Astrocyte of the spinal cord (primary cell): ENCODE data around the gene SNPH.
"Not testable (repeated sequence)": the region's sequence is repeated elsewhere in the genome, so short reads cannot be mapped to it uniquely, and the experiment has no call there.

Experiments
- DNase-seq: peaks from one replicate; pipeline ENCODE4 v3.0.0; 2011; ENCODE audit warnings: low read depth, low spot score
- H3K4me3 ChIP-seq: 2 replicates; pipeline ENCODE4 v1.5.1; 2011; ENCODE audit warnings: low read depth, mild to moderate bottlenecking, low read length, moderate library complexity
- CTCF ChIP-seq: IDR thresholded peaks from 2 replicates; pipeline ENCODE4 v1.5.1; 2012; ENCODE audit warnings: low read depth, mild to moderate bottlenecking, low read length, inconsistent platforms
- in situ Hi-C: cut with HindIII; loops from 2 replicates; pipeline ENCODE4 v1.10.0; 2017; ENCODE audit warnings: low sequenced_read_pairs

The SNPH gene

GRCh38 chr20:1336699-1337367 is 70.7 kb downstream of the SNPH start:
- in situ Hi-C loops: no loop called here
- TF ChIP-seq CTCF: no peak
- no peak overlapping the region for H3K4me3 ChIP-seq
- peak; percentile 35 for DNase-seq

- no peak for TF ChIP-seq CTCF
- H3K4me3 ChIP-seq: no peak overlapping the region
- DNase-seq: no peak
- in situ Hi-C loops: no loop called here
Measured at GRCh38 chr20:1337441-1337840, 71.3 kb downstream of the SNPH start.

DNA sequence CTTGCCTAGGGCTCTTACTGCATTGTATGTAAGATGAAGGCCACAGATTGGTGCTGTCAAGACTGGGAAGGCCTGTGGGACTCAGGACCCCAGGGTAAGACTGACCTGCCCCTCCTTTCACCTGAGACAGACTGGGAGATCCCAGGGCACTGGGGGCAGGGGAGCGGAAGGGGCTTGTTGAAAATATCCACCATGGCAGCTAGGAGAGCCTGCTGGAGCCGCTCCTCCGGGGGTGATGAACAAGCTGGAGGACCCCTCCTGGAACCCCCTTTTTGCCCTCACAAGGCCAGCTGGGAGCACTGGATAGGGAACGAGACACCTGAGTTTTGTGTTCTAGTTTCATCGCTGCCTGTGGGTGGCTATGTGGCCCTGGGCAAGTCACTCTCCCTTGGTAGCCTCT is 72.0 kb downstream of the SNPH start:
- no peak for DNase-seq
- H3K4me3 ChIP-seq: no peak overlapping the region
- no peak for TF ChIP-seq CTCF
- in situ Hi-C loops: no loop called here

GRCh38 chr20:1338801-1339200 is 72.7 kb downstream of the SNPH start:
- in situ Hi-C loops: no loop called here
- no peak overlapping the region for H3K4me3 ChIP-seq
- DNase-seq: no peak
- TF ChIP-seq CTCF: no peak

DNA sequence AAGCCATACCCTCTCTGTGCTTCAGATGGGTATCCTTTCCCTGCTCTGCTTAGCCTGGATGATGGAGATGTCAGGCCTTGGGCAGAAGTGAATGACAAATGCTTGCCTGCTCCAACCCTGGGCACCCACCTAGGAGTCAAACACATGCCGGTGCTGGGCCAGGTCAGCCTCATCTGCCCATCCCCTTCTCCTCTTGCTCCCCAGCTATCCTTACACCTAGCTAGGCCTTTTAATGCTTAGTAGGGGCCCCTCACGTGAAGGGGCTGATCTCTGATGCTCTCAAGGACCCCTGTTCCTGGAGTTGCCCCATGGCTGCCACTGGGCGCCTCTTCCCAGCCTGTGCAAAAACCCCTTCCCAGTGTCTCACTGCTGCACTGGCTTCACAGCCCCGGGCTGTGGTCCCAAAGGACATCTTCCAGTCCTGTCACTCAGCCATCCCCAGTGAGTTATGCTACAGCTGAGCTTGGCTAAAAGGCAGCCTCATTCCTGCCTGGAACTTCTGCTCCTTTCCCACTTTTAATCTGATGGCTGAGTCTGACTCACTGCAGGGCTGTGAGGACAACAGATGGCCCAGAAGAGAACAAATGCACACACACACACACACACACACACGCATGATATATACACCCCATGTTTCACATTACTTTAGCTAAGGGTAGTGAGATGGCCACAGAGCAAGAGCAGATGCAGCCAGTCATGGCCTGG is 75.6 kb downstream of the SNPH start:
- no peak overlapping the region for H3K4me3 ChIP-seq
- no peak for TF ChIP-seq CTCF
- in situ Hi-C loops: no loop called here
- peak; percentile 31 for DNase-seq

DNA sequence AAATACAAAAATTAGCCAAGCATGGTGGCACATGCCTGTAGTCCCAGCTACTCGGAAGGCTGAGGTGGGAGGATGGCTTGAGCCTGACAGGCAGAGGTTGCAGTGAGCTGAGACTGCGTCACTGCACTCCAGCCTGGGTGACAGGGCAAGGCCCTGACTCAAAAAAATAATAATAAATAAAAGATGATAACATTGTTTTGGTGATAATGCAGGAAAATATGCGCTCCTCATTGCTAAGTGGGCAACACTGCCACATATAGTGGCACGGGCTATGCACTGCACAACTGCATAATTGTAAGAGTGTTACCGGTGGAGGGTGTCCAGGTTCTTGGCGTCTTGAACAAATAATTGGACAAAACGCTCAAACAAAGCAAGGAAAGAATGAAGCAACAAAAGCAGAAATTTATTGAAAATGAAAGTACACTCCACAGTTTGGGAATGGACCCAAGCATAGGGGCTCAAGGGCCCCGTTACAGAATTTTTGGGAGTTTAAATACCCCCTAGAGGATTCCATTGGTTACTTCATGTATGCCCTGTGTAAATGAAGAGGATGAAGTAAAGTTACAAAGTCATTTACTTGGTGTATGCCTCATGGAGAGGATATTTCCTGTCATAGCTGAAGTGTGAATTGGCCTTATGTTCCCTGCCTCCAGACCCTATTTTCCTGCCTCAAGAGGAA is 77.5 kb downstream of the SNPH start:
- DNase-seq, in situ Hi-C loops, H3K4me3 ChIP-seq: not testable (repeated sequence)
